K562 (cell line): ENCODE results near the gene CYBRD1. TPM values are rescaled to one million over a fixed set of nuclear protein-coding genes. Genes with fewer than 3 reads are reported as not detected.
A peak's percentile ranks its signal among the peaks of the same experiment; 100 is the strongest.

Experiments used
- ARID3B ChIP-seq: fragments of 250-450 bp; sonication (Bioruptor Pico); IDR thresholded peaks from 2 replicates; pipeline ENCODE4 v1.4.0; 2020; ENCODE audit warnings: borderline replicate concordance
- BMI1 ChIP-seq: fragments of 150-350 bp; IDR thresholded peaks from 2 replicates; pipeline ENCODE4 v1.6.1; 2014; ENCODE audit warnings: low read length
- CBFB ChIP-seq: sonication (generic); formaldehyde crosslinking; IDR thresholded peaks from 2 replicates; pipeline ENCODE4 v1.4.0; 2020; ENCODE audit warnings: mild to moderate bottlenecking, missing genetic modification reagents
- CBX2 ChIP-seq: fragments of 200-600 bp; sonication (generic); IDR thresholded peaks from one replicate; pipeline ENCODE4 v1.6.1; 2012; ENCODE audit warnings: mild to moderate bottlenecking, low read length, inconsistent platforms; ENCODE audit not compliant: insufficient read depth, poor library complexity, severe bottlenecking
- EHMT2 ChIP-seq: fragments of 450-650 bp; IDR thresholded peaks from 2 replicates; pipeline ENCODE4 v1.6.1; 2018; ENCODE audit warnings: antibody characterized with exemption
- FOXA1 ChIP-seq: fragments of 450-650 bp; IDR thresholded peaks from 2 replicates; pipeline ENCODE4 v1.6.1; 2016; ENCODE audit warnings: mild to moderate bottlenecking, borderline replicate concordance
- FOXO4 ChIP-seq: fragments of 450-650 bp; formaldehyde crosslinking; IDR thresholded peaks from 2 replicates; pipeline ENCODE4 v1.4.0; 2020; ENCODE audit warnings: mild to moderate bottlenecking, moderate library complexity
- GTF2F1 ChIP-seq: IDR thresholded peaks from 2 replicates; pipeline ENCODE4 v1.6.1; 2011; ENCODE audit warnings: low read depth, low read length, improper control_type of control experiment
- MAFF ChIP-seq: IDR thresholded peaks from 2 replicates; pipeline ENCODE4 v1.6.1; 2012; ENCODE audit warnings: low read length, improper control_type of control experiment
- MCM5 ChIP-seq: fragments of 450-650 bp; IDR thresholded peaks from 2 replicates; pipeline ENCODE4 v1.6.1; 2016; ENCODE audit warnings: low read depth
- NCOA2 ChIP-seq, 2 experiments: fragments of 450-650 bp; IDR thresholded peaks; 2 replicates each; pipeline ENCODE4 v1.6.1; 2018; ENCODE audit warnings: mild to moderate bottlenecking in 2 of 2, moderate library complexity in 1 of 2; ENCODE audit not compliant: partially characterized antibody in 2 of 2
- NFATC3 ChIP-seq: fragments of 450-650 bp; IDR thresholded peaks from 2 replicates; pipeline ENCODE4 v1.6.1; 2017; ENCODE audit warnings: mild to moderate bottlenecking
- NONO ChIP-seq, 2 experiments: fragments of 200-400 bp in 1 of 2; fragments of 450-650 bp in 1 of 2; formaldehyde crosslinking in 1 of 2; IDR thresholded peaks; 2 replicates each; pipeline ENCODE4 v1.6.1; 2017; ENCODE audit warnings: low read depth in 2 of 2, mild to moderate bottlenecking in 2 of 2, moderate library complexity in 2 of 2, low read length in 1 of 2
- RBM14 ChIP-seq: fragments of 200-400 bp; formaldehyde crosslinking; IDR thresholded peaks from 2 replicates; pipeline ENCODE4 v1.6.1; 2018; ENCODE audit warnings: low read depth, mild to moderate bottlenecking, low read length, moderate library complexity, borderline replicate concordance; ENCODE audit not compliant: insufficient read depth
- SAFB ChIP-seq: fragments of 200-400 bp; formaldehyde crosslinking; IDR thresholded peaks from 2 replicates; pipeline ENCODE4 v1.6.1; 2017; ENCODE audit warnings: low read depth, low read length, borderline replicate concordance
- SIN3A ChIP-seq, 2 experiments: fragments of 150-350 bp in 1 of 2; IDR thresholded peaks; 2 replicates each; pipeline ENCODE4 v1.6.1; 2011 to 2016; ENCODE audit warnings: borderline replicate concordance in 2 of 2, low read depth in 2 of 2, low read length in 2 of 2, mild to moderate bottlenecking in 2 of 2, moderate library complexity in 2 of 2; ENCODE audit not compliant: control insufficient read depth in 1 of 2
- TCFL5 ChIP-seq: fragments of 250-450 bp; sonication (Bioruptor Pico); conservative IDR thresholded peaks from 2 replicates; pipeline ENCODE4 v1.6.1; 2021; ENCODE audit warnings: mild to moderate bottlenecking, moderate library complexity, matching md5 sums
- ZFX ChIP-seq: sonication (generic); formaldehyde crosslinking; IDR thresholded peaks from 2 replicates; pipeline ENCODE4 v1.8.0; 2022; ENCODE audit warnings: mild to moderate bottlenecking, missing genetic modification reagents, moderate library complexity
- ZNF174 ChIP-seq: fragments of 250-450 bp; sonication (Bioruptor Pico); IDR thresholded peaks from 2 replicates; pipeline ENCODE4 v1.4.0; 2020; ENCODE audit warnings: mild to moderate bottlenecking
- ZNF212 ChIP-seq: fragments of 450-650 bp; formaldehyde crosslinking; IDR thresholded peaks from 2 replicates; pipeline ENCODE4 v1.4.0; 2020; ENCODE audit warnings: mild to moderate bottlenecking
- ZNF23 ChIP-seq: fragments of 250-450 bp; sonication (Bioruptor Pico); IDR thresholded peaks from 2 replicates; pipeline ENCODE4 v1.4.0; 2020; ENCODE audit warnings: mild to moderate bottlenecking
- polyA plus RNA-seq, 8 experiments: library from polyadenylated mRNA; depleted of rRNA in 4 of 8; stranded (reverse) in 5 of 8; unstranded in 3 of 8; fragments of >200 nt; fragmentation: Nextera tagmentation in 2 of 8; fragmentation: Illumina TruSeq in 1 of 8; extraction: Ambion mirVana in 2 of 8; extraction: Trizol in 1 of 8; gene quantifications; 2 replicates each; pipeline versions ENCODE4 v1.2.1 to v1.2.3, GENCODE V29; 2011 to 2014; ENCODE audit warnings: inconsistent platforms in 1 of 8, missing spikeins in 1 of 8
- total RNA-seq, 7 experiments: library from RNA; depleted of rRNA in 6 of 7; stranded (reverse); fragments of >200 nt in 6 of 7; fragmentation: Illumina TruSeq in 2 of 7; extraction: Trizol in 2 of 7; gene quantifications; 2 replicates each; pipeline versions ENCODE4 v1.2.1 to v1.2.3, GENCODE V29; 2011 to 2021; ENCODE audit warnings: low replicate concordance in 1 of 7
- TF ChIP-seq, protein P1 (sequence below): sonication (generic); formaldehyde crosslinking; IDR thresholded peaks from 2 replicates; pipeline ENCODE4 v1.8.0; 2022; ENCODE audit warnings: mild to moderate bottlenecking, low read depth, missing genetic modification reagents
- TF ChIP-seq, protein P2 (sequence below): sonication (generic); formaldehyde crosslinking; IDR thresholded peaks from 2 replicates; pipeline ENCODE4 v1.4.0; 2020; ENCODE audit warnings: mild to moderate bottlenecking, missing genetic modification reagents

CYBRD1 gene
- total and polyA plus RNA-seq, 9 of the 15 experiments (the other 6 are each of a cell fraction or from before 2014, with no cell fraction given) = 9.6 to 22.4 (median 15.6) TPM

- TF ChIP-seq, protein P1, sequence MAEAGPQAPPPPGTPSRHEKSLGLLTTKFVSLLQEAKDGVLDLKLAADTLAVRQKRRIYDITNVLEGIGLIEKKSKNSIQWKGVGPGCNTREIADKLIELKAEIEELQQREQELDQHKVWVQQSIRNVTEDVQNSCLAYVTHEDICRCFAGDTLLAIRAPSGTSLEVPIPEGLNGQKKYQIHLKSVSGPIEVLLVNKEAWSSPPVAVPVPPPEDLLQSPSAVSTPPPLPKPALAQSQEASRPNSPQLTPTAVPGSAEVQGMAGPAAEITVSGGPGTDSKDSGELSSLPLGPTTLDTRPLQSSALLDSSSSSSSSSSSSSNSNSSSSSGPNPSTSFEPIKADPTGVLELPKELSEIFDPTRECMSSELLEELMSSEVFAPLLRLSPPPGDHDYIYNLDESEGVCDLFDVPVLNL (CRISPR knock-in tag) = no peak
- TF ChIP-seq ZNF212 (no peak), EHMT2 (no peak), ARID3B (CRISPR knock-in tag) (no peak), TCFL5 (CRISPR knock-in tag) (peak; percentile 61; the same call in 1 of the 2 replicates), CBX2 (no peak), CBFB (CRISPR knock-in tag) (no peak), ZNF23 (CRISPR knock-in tag) (no peak), MAFF (no peak), FOXO4 (peak; percentile 55; the same call in 1 of the 2 replicates), FOXA1 (no peak), NONO (IDR thresholded peaks at IDR 0.05; ENCODE audit: low read depth in 2 of 2, low read length in 1 of 2) (no peak), GTF2F1 (no peak), NCOA2 (IDR thresholded peaks at IDR 0.05; ENCODE audit: partially characterized antibody in 2 of 2) (no peak), ZFX (CRISPR knock-in tag) (no peak), SAFB (no peak), NFATC3 (no peak), RBM14 (no peak), SIN3A (IDR thresholded peaks at IDR 0.05; ENCODE audit: borderline replicate concordance in 2 of 2, control insufficient read depth in 1 of 2, low read depth in 2 of 2, low read length in 2 of 2) (no peak), MCM5 (no peak), BMI1 (no peak), ZNF174 (CRISPR knock-in tag) (no peak)
- TF ChIP-seq, protein P2, sequence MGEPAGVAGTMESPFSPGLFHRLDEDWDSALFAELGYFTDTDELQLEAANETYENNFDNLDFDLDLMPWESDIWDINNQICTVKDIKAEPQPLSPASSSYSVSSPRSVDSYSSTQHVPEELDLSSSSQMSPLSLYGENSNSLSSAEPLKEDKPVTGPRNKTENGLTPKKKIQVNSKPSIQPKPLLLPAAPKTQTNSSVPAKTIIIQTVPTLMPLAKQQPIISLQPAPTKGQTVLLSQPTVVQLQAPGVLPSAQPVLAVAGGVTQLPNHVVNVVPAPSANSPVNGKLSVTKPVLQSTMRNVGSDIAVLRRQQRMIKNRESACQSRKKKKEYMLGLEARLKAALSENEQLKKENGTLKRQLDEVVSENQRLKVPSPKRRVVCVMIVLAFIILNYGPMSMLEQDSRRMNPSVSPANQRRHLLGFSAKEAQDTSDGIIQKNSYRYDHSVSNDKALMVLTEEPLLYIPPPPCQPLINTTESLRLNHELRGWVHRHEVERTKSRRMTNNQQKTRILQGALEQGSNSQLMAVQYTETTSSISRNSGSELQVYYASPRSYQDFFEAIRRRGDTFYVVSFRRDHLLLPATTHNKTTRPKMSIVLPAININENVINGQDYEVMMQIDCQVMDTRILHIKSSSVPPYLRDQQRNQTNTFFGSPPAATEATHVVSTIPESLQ (CRISPR knock-in tag) = no peak
Measured at GRCh38 chr2:171578127-171578803, 56.0 kb downstream of the CYBRD1 start (continued).
